Smooth muscle cell (in vitro differentiated cells): Measurements from ENCODE around the gene AMDHD1. TPM values are rescaled to one million over a fixed set of nuclear protein-coding genes. Genes with fewer than 3 reads are reported as not detected.

Source experiments
- DNase-seq: peaks from one replicate; lab custom pipeline; 2025; ENCODE audit not compliant: unreplicated experiment; lab: John Stamatoyannopoulos, UW
- H2AFZ ChIP-seq: fragments of 200-600 bp; sonication (generic); 2 replicates; pipeline ENCODE4 v1.6.0; 2016; ENCODE audit warnings: antibody characterized with exemption, low read depth, mild to moderate bottlenecking
- H3F3A ChIP-seq: fragments of 200-600 bp; sonication (generic); 2 replicates; pipeline ENCODE4 v1.6.0; 2017; ENCODE audit warnings: antibody characterized with exemption, low read depth
- H3K27ac ChIP-seq: fragments of 200-600 bp; sonication (generic); 2 replicates; pipeline ENCODE4 v1.5.1; 2016; ENCODE audit warnings: low read depth, mild to moderate bottlenecking
- H3K27me3 ChIP-seq: fragments of 200-600 bp; sonication (generic); 2 replicates; pipeline ENCODE4 v1.6.1; 2016; ENCODE audit warnings: low read depth, mild to moderate bottlenecking
- H3K36me3 ChIP-seq: fragments of 200-600 bp; sonication (generic); 2 replicates; pipeline ENCODE4 v1.5.1; 2016; ENCODE audit warnings: low read depth
- H3K4me1 ChIP-seq: fragments of 200-600 bp; sonication (generic); 2 replicates; pipeline ENCODE4 v1.5.1; 2016; ENCODE audit warnings: low read depth
- H3K4me2 ChIP-seq: fragments of 200-600 bp; sonication (generic); 2 replicates; pipeline ENCODE4 v1.6.0; 2016; ENCODE audit warnings: mild to moderate bottlenecking
- H3K4me3 ChIP-seq: fragments of 200-600 bp; sonication (generic); 2 replicates; pipeline ENCODE4 v1.5.1; 2016; ENCODE audit warnings: mild to moderate bottlenecking
- H3K79me2 ChIP-seq: fragments of 200-600 bp; sonication (generic); 2 replicates; pipeline ENCODE4 v1.6.0; 2016; ENCODE audit warnings: low read depth, mild to moderate bottlenecking
- H3K9ac ChIP-seq: fragments of 200-600 bp; sonication (generic); 2 replicates; pipeline ENCODE4 v1.6.0; 2016; ENCODE audit warnings: low read depth
- H3K9me3 ChIP-seq: fragments of 200-600 bp; sonication (generic); replicated peaks from 2 replicates; pipeline ENCODE4 v1.5.1; 2016; ENCODE audit warnings: low read depth
- H4K20me1 ChIP-seq: fragments of 200-600 bp; sonication (generic); 2 replicates; pipeline ENCODE4 v1.6.0; 2016; ENCODE audit warnings: low read depth
- CTCF ChIP-seq: fragments of 200-600 bp; sonication (generic); IDR thresholded peaks from 2 replicates; pipeline ENCODE4 v1.5.1; 2017; ENCODE audit warnings: borderline replicate concordance, mild to moderate bottlenecking, antibody characterized with exemption; ENCODE audit not compliant: insufficient read depth, poor library complexity, severe bottlenecking
- WGBS: methylation state at CpG from one replicate; pipeline ENCODE4 v1.1.7; 2016; ENCODE audit warnings: low lambda C conversion rate; 5-methylcytosine and 5-hydroxymethylcytosine counted together
- polyA plus RNA-seq: library from polyadenylated mRNA; unstranded; fragments of >200 nt; fragmentation: Nextera tagmentation; extraction: Ambion mirVana; gene quantifications from 2 replicates; pipeline ENCODE4 v1.2.1, GENCODE V29; 2016
- total RNA-seq: library from RNA; depleted of rRNA; stranded (reverse); fragments of >200 nt; gene quantifications from 2 replicates; pipeline ENCODE4 v1.2.3, GENCODE V29; 2014

AMDHD1 gene
- total and polyA plus RNA-seq, 2 experiments from 2014 or later: 0.18 to 0.25 TPM

- H2AFZ ChIP-seq: no peak overlapping the region
- no peaks in the 10 kb centered on the region for H4K20me1 ChIP-seq
- H3K4me2 ChIP-seq: no peak overlapping the region
- no peaks in the 10 kb centered on the region for H3K9me3 ChIP-seq
- H3K36me3 ChIP-seq: no peaks in the 10 kb centered on the region
- H3K27me3 ChIP-seq: no peaks in the 10 kb centered on the region
- no peak for DNase-seq
- WGBS: 78% methylated on average over 1 of the region's 1 CpG
- H3K27ac ChIP-seq: no peak overlapping the region
- H3F3A ChIP-seq: no peaks in the 10 kb centered on the region
- no peaks in the 10 kb centered on the region for H3K79me2 ChIP-seq
- H3K4me1 ChIP-seq: peaks cover 12% of the 10 kb centered on the region
- no peak overlapping the region for H3K9ac ChIP-seq
- no peak for TF ChIP-seq CTCF
- no peak overlapping the region for H3K4me3 ChIP-seq
Observed at GRCh38 chr12:95959107-95959506, 16.0 kb downstream of the AMDHD1 start.

GRCh38 chr12:95960241-95960640 lies 17.1 kb downstream of the AMDHD1 start:
- Histone ChIP-seq H4K20me1 (no peaks in the 10 kb centered on the region), H3K4me2 (no peak overlapping the region), H2AFZ (no peak overlapping the region), H3K36me3 (no peaks in the 10 kb centered on the region), H3K9me3 (no peaks in the 10 kb centered on the region), H3K4me3 (no peak overlapping the region), H3K79me2 (no peaks in the 10 kb centered on the region), H3K4me1 (peaks cover 12% of the 10 kb centered on the region), H3K27ac (no peak overlapping the region), H3K9ac (no peak overlapping the region), H3F3A (no peaks in the 10 kb centered on the region), H3K27me3 (no peaks in the 10 kb centered on the region)
- DNase-seq: no peak
- TF ChIP-seq CTCF: no peak
- WGBS: 85% methylated on average over 5 of the region's 5 CpGs

GRCh38 chr12:95962222-95962621 lies 19.1 kb downstream of the AMDHD1 start:
- H2AFZ ChIP-seq: no peak overlapping the region
- H3K27ac ChIP-seq: no peak overlapping the region
- no peak overlapping the region for H3K9ac ChIP-seq
- no peak overlapping the region for H3K4me3 ChIP-seq
- TF ChIP-seq CTCF: no peak
- no peak for DNase-seq
- H3F3A ChIP-seq: no peaks in the 10 kb centered on the region
- 86% methylated on average over 7 of the region's 7 CpGs for WGBS
- no peak overlapping the region for H3K4me2 ChIP-seq
- H3K36me3 ChIP-seq: no peaks in the 10 kb centered on the region
- H3K27me3 ChIP-seq: no peaks in the 10 kb centered on the region
- peaks cover 8% of the 10 kb centered on the region for H3K4me1 ChIP-seq
- H4K20me1 ChIP-seq: no peaks in the 10 kb centered on the region
- no peaks in the 10 kb centered on the region for H3K9me3 ChIP-seq
- H3K79me2 ChIP-seq: no peaks in the 10 kb centered on the region

- H4K20me1 ChIP-seq: no peaks in the 10 kb centered on the region
- no peaks in the 10 kb centered on the region for H3F3A ChIP-seq
- no peaks in the 10 kb centered on the region for H3K79me2 ChIP-seq
- peaks cover 3% of the 10 kb centered on the region for H3K4me1 ChIP-seq
- no peak for DNase-seq
- peak; percentile 15 for TF ChIP-seq CTCF
- H2AFZ ChIP-seq: no peak overlapping the region
- no peak overlapping the region for H3K4me2 ChIP-seq
- no peaks in the 10 kb centered on the region for H3K9me3 ChIP-seq
- no peak overlapping the region for H3K27ac ChIP-seq
- no peak overlapping the region for H3K9ac ChIP-seq
- no peaks in the 10 kb centered on the region for H3K27me3 ChIP-seq
- 84% methylated on average over 2 of the region's 2 CpGs for WGBS
- H3K36me3 ChIP-seq: no peaks in the 10 kb centered on the region
- H3K4me3 ChIP-seq: no peak overlapping the region
Observed at GRCh38 chr12:95963096-95963495, 20.0 kb downstream of the AMDHD1 start.
